Caco-2 (cell line): ENCODE data around the gene GH1. TPM values are rescaled to one million over a fixed set of nuclear protein-coding genes. Genes with fewer than 3 reads are reported as not detected.
"Not testable (repeated sequence)": the region's sequence is repeated elsewhere in the genome, so short reads cannot be mapped to it uniquely, and the experiment has no call there.

ENCODE experiments used
- BruUV-seq: library from RNA; stranded (reverse); fragments of 400-500 nt; replicated peaks from 2 replicates; lab custom pipeline; 2021; lab: Mats Ljungman, UMichigan
- CTCF ChIA-PET: fragments of 300-600 bp; sonication (Branson Sonifier 250); formaldehyde crosslinking; loops from one replicate; lab custom pipeline; 2022; ENCODE audit warnings: antibody characterized with exemption; lab: Charles Lee
- POLR2A ChIA-PET: fragments of 300-600 bp; sonication (Branson Sonifier 250); formaldehyde crosslinking; loops from one replicate; lab custom pipeline; 2022; ENCODE audit warnings: antibody characterized with exemption; lab: Charles Lee
- DNase-seq, 2 experiments: peaks; one replicate each; pipeline versions ENCODE4 v3.0.0 to v3.0.0-alpha.2; 2020 to 2022
- H3K27me3 ChIP-seq: replicated peaks from 2 replicates; pipeline ENCODE4 v1.6.0; 2011; ENCODE audit warnings: low read length; ENCODE audit not compliant: control insufficient read depth, insufficient read depth
- H3K36me3 ChIP-seq: 2 replicates; pipeline ENCODE4 v1.5.1; 2011; ENCODE audit warnings: low read length; ENCODE audit not compliant: control insufficient read depth, insufficient read depth
- H3K4me1 ChIP-seq: fragments of 250-450 bp; sonication (Bioruptor Pico); 2 replicates; pipeline ENCODE4 v1.5.1; 2020; ENCODE audit warnings: mild to moderate bottlenecking
- H3K4me3 ChIP-seq: 2 replicates; pipeline ENCODE4 v1.5.1; 2011; ENCODE audit warnings: low read depth, mild to moderate bottlenecking, control low read depth, low read length
- H3K9me3 ChIP-seq: fragments of 250-450 bp; sonication (Bioruptor Pico); 2 replicates; pipeline ENCODE4 v1.5.1; 2020; ENCODE audit warnings: mild to moderate bottlenecking, moderate library complexity
- H3K27ac Mint-ChIP-seq: one replicate; pipeline ENCODE4 v1.8.0; 2022; ENCODE audit warnings: mixed read lengths; ENCODE audit not compliant: unreplicated experiment
- H3K27me3 Mint-ChIP-seq: one replicate; pipeline ENCODE4 v1.8.0; 2022; ENCODE audit warnings: mixed read lengths; ENCODE audit not compliant: insufficient read depth, unreplicated experiment
- H3K36me3 Mint-ChIP-seq: one replicate; pipeline ENCODE4 v1.8.0; 2022; ENCODE audit warnings: mild to moderate bottlenecking, mixed read lengths; ENCODE audit not compliant: insufficient read depth, unreplicated experiment
- H3K4me1 Mint-ChIP-seq: one replicate; pipeline ENCODE4 v1.8.0; 2022; ENCODE audit warnings: low read depth, mixed read lengths; ENCODE audit not compliant: unreplicated experiment
- H3K4me3 Mint-ChIP-seq: one replicate; pipeline ENCODE4 v1.8.0; 2022; ENCODE audit warnings: mild to moderate bottlenecking, moderate library complexity, mixed read lengths; ENCODE audit not compliant: unreplicated experiment
- H3K9me3 Mint-ChIP-seq: one replicate; pipeline ENCODE4 v1.8.0; 2022; ENCODE audit warnings: mixed read lengths; ENCODE audit not compliant: unreplicated experiment
- CTCF ChIP-seq, 2 experiments: fragments of 200-600 bp in 1 of 2; IDR thresholded peaks; 1 replicate in 1 of 2; 2 replicates in 1 of 2; pipeline versions ENCODE4 v1.5.1 to v1.8.0; 2011 to 2022; ENCODE audit warnings: antibody characterized with exemption in 1 of 2, control low read depth in 1 of 2, inconsistent platforms in 1 of 2, low read depth in 1 of 2, low read length in 1 of 2, mild to moderate bottlenecking in 1 of 2, moderate library complexity in 1 of 2; ENCODE audit not compliant: insufficient read depth in 1 of 2, severe bottlenecking in 1 of 2, unreplicated experiment in 1 of 2
- intact Hi-C: fragments of 100-400 bp; cut with micrococcal nuclease; formaldehyde crosslinking; loops from one replicate; pipeline ENCODE4 v1.10.0; 2022; ENCODE audit not compliant: unreplicated experiment
- total RNA-seq: library from RNA; stranded (reverse); gene quantifications from 2 replicates; pipeline ENCODE4 v1.2.3, GENCODE V29; 2022

GH1 gene
- total RNA-seq, 1 experiment from 2014 or later: not detected

GRCh38 chr17:63894021-63894420 is 24.6 kb downstream of the GH1 start:
- POLR2A ChIA-PET, H3K36me3 ChIP-seq, H3K36me3 Mint-ChIP-seq, H3K9me3 ChIP-seq, H3K27ac Mint-ChIP-seq, intact Hi-C loops, H3K4me3 ChIP-seq, H3K9me3 Mint-ChIP-seq, H3K4me1 ChIP-seq, H3K4me3 Mint-ChIP-seq, BruUV-seq, H3K27me3 ChIP-seq: not testable (repeated sequence)
- CTCF ChIA-PET: interaction anchor here (0.6 kb wide), 1 partner anchor 11 kb away, joined by 6 read pairs; no protein-coding TSS in a partner anchor
- peaks cover 11% of the 10 kb centered on the region for H3K4me1 Mint-ChIP-seq
- peaks cover 17% of the 10 kb centered on the region for H3K27me3 Mint-ChIP-seq
- DNase-seq: peak in 1 of 2 experiments; percentile 10

GRCh38 chr17:63892316-63893037 is 26.2 kb downstream of the GH1 start:
- POLR2A ChIA-PET, H3K9me3 Mint-ChIP-seq, H3K27me3 ChIP-seq, H3K27ac Mint-ChIP-seq, BruUV-seq, intact Hi-C loops, H3K4me3 ChIP-seq, H3K36me3 ChIP-seq, H3K4me1 ChIP-seq, H3K27me3 Mint-ChIP-seq, H3K4me3 Mint-ChIP-seq, H3K36me3 Mint-ChIP-seq, H3K9me3 ChIP-seq: not testable (repeated sequence)
- TF ChIP-seq CTCF (IDR thresholded peaks at IDR 0.05; ENCODE audit: insufficient read depth in 1 of 2, low read depth in 1 of 2, low read length in 1 of 2, severe bottlenecking in 1 of 2, unreplicated experiment in 1 of 2): peak in 1 of 2 experiments; percentile 43
- peak; percentile 37 to 40 for DNase-seq
- CTCF ChIA-PET: interaction anchor here (0.6 to 1.2 kb wide), 4 partner anchors 19 to 96 kb away, joined by 3 to 4 read pairs (median 3); no protein-coding TSS in a partner anchor
- H3K4me1 Mint-ChIP-seq: peaks cover 13% of the 10 kb centered on the region

DNA sequence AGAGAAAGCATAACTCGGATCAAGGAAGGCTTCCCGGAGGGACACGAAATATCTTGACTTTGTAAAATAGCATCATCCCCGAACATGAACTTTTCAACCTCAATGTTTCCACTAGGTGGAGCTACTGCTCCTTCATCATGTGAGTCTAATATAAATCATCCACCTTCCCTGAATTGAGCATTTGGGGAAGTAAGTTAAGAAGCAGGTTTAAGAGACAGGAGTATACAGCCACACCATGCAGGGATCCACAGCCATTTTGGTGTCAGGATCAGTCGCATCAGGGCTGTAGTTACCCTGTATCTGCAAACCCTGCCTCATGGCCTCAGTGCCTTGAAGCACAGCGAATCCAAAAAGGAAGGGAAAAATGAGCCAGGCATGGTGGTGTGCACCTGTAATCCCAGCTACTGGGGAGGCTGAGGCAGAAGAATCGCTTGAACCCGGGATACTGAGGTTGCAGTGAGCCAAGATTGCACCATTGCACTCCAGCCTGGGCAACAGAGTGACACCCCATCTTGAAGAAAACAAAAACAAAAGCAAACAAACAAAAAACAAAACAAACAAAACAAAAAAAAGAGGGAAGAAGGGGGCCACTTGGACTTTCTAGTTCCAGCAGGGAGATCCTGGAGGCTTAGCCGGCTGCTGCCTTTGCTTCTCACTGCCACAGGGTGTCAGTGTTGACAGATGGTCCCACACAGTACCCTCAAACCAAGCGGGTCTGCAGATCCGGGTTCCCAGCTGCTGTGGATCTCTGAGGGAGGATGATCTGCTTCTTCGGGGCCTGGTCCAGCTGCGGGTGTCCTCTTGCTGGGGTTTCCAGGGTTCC is 29.4 kb downstream of the GH1 start:
- not testable (repeated sequence) for H3K36me3 Mint-ChIP-seq, BruUV-seq

GRCh38 chr17:63885119-63885518 is 33.5 kb downstream of the GH1 start:
- not testable (repeated sequence) for H3K36me3 Mint-ChIP-seq

More for the DNA sequence above, 29.4 kb downstream of the GH1 start:
- H3K4me1 Mint-ChIP-seq: peaks cover 13% of the 10 kb centered on the region
- H3K9me3 Mint-ChIP-seq, H3K27me3 Mint-ChIP-seq, H3K4me1 ChIP-seq, intact Hi-C loops, H3K4me3 Mint-ChIP-seq, H3K4me3 ChIP-seq, H3K36me3 ChIP-seq, H3K27ac Mint-ChIP-seq, H3K9me3 ChIP-seq, POLR2A ChIA-PET, H3K27me3 ChIP-seq: not testable (repeated sequence)
- CTCF ChIA-PET: interaction anchor here (0.8 to 1.8 kb wide), 4 partner anchors 8 to 244 kb away, joined by 4 to 8 read pairs (median 6); partner anchors contain the start of gene CSHL1
- peak; percentile 56 to 58 for DNase-seq
- peak; percentile 56 to 58 for TF ChIP-seq CTCF (IDR thresholded peaks at IDR 0.05; ENCODE audit: insufficient read depth in 1 of 2, low read depth in 1 of 2, low read length in 1 of 2, severe bottlenecking in 1 of 2, unreplicated experiment in 1 of 2)

GRCh38 chr17:63882626-63883126 is 36.0 kb downstream of the GH1 start:
- DNase-seq, POLR2A ChIA-PET, H3K9me3 ChIP-seq, BruUV-seq, H3K4me3 ChIP-seq, H3K4me1 ChIP-seq, intact Hi-C loops, H3K9me3 Mint-ChIP-seq, H3K36me3 Mint-ChIP-seq, H3K27me3 ChIP-seq, H3K36me3 ChIP-seq, H3K4me3 Mint-ChIP-seq, H3K27ac Mint-ChIP-seq, H3K27me3 Mint-ChIP-seq, H3K4me1 Mint-ChIP-seq: not testable (repeated sequence)
- CTCF ChIA-PET: interaction anchor here (0.6 kb wide), 1 partner anchor 11 kb away, joined by 6 read pairs; no protein-coding TSS in a partner anchor

More at GRCh38 chr17:63885119-63885518, 33.5 kb downstream of the GH1 start:
- H3K4me3 ChIP-seq, H3K36me3 ChIP-seq, intact Hi-C loops, CTCF ChIA-PET, H3K4me3 Mint-ChIP-seq, POLR2A ChIA-PET, H3K9me3 Mint-ChIP-seq, H3K4me1 ChIP-seq, H3K27me3 ChIP-seq, BruUV-seq, H3K27ac Mint-ChIP-seq, H3K4me1 Mint-ChIP-seq, DNase-seq, H3K9me3 ChIP-seq, H3K27me3 Mint-ChIP-seq: not testable (repeated sequence)
